Fibroblast of lung (primary cell): Measurements from ENCODE around the gene PRMT5.

Source experiments
- CTCF ChIP-seq, 2 donors: IDR thresholded peaks in 1 of 2; conservative IDR thresholded peaks in 1 of 2; 1 replicate in 1 of 2; 2 replicates in 1 of 2; pipeline ENCODE4 v1.5.1; 2011 to 2012; ENCODE audit warnings: low read length in 2 of 2, control low read depth in 1 of 2, inconsistent platforms in 1 of 2, low read depth in 1 of 2, mild to moderate bottlenecking in 1 of 2
- EZH2 ChIP-seq: IDR thresholded peaks from 2 replicates; pipeline ENCODE4 v1.5.1; 2012; ENCODE audit warnings: low read length, control low read depth, mild to moderate bottlenecking; ENCODE audit errors: missing control alignments

GRCh38 chr14:22887260-22887989, 41.8 kb downstream of the PRMT5 start:
- TF ChIP-seq CTCF (conservative IDR thresholded peaks at IDR 0.05 in 1 of 2, IDR thresholded peaks at IDR 0.05 in 1 of 2; ENCODE audit: low read depth in 1 of 2, low read length in 2 of 2) (no peak), EZH2 (no peak)
